HL-60/S4 (cell line): ENCODE data around the gene USF3.
"Not testable (repeated sequence)": the region's sequence is repeated elsewhere in the genome, so short reads cannot be mapped to it uniquely, and the experiment has no call there.

Experiments used
- in situ Hi-C: fragments of 300-500 bp; cut with MboI; formaldehyde crosslinking; loops from 2 replicates; pipeline ENCODE4 v1.14.3; 2022; ENCODE audit warnings: low sequenced_read_pairs

The USF3 gene

GRCh38 chr3:113659101-113659541, 37.3 kb downstream of the USF3 start:
- in situ Hi-C loops = no loop called here

GRCh38 chr3:113658107-113658506, 38.3 kb downstream of the USF3 start:
- in situ Hi-C loops = no loop called here

- in situ Hi-C loops = no loop called here
Observed at GRCh38 chr3:113654851-113655250, 41.6 kb downstream of the USF3 start.

- in situ Hi-C loops = no loop called here
Observed at GRCh38 chr3:113654310-113654709, 42.1 kb downstream of the USF3 start.

GRCh38 chr3:113649174-113649845, 47.1 kb downstream of the USF3 start:
- in situ Hi-C loops = no loop called here

GRCh38 chr3:113648524-113648923, 47.9 kb downstream of the USF3 start:
- in situ Hi-C loops = no loop called here

- in situ Hi-C loops = no loop called here
Observed at GRCh38 chr3:113643583-113643982, 52.9 kb downstream of the USF3 start.

- in situ Hi-C loops = no loop called here
Observed at GRCh38 chr3:113638910-113639309, 57.5 kb downstream of the USF3 start.

- in situ Hi-C loops = no loop called here
Observed at GRCh38 chr3:113637756-113638155, 58.7 kb downstream of the USF3 start.

- in situ Hi-C loops = not testable (repeated sequence)
Observed at GRCh38 chr3:113636034-113636433, 60.4 kb downstream of the USF3 start.

- in situ Hi-C loops = no loop called here
Observed at GRCh38 chr3:113634782-113635474, 61.5 kb downstream of the USF3 start.

GRCh38 chr3:113631573-113631972, 64.9 kb downstream of the USF3 start:
- in situ Hi-C loops = no loop called here

- in situ Hi-C loops = no loop called here
Observed at GRCh38 chr3:113630956-113631542, 65.4 kb downstream of the USF3 start.

GRCh38 chr3:113629584-113630421, 66.6 kb downstream of the USF3 start:
- in situ Hi-C loops = loop anchor here (10.0 kb wide), 1 partner anchor 335 kb away; no protein-coding TSS in a partner anchor

- in situ Hi-C loops = loop anchor here (10.0 kb wide), 1 partner anchor 334 kb away; no protein-coding TSS in a partner anchor
Observed at GRCh38 chr3:113628788-113629187, 67.7 kb downstream of the USF3 start.

- in situ Hi-C loops = loop anchor here (10.0 kb wide), 1 partner anchor 334 kb away; no protein-coding TSS in a partner anchor
Observed at GRCh38 chr3:113628316-113628715, 68.1 kb downstream of the USF3 start.

GRCh38 chr3:113626503-113627371, 69.7 kb downstream of the USF3 start:
- in situ Hi-C loops = loop anchor here (10.0 kb wide), 1 partner anchor 332 kb away; no protein-coding TSS in a partner anchor

GRCh38 chr3:113625834-113626233, 70.6 kb downstream of the USF3 start:
- in situ Hi-C loops = loop anchor here (10.0 kb wide), 1 partner anchor 331 kb away; no protein-coding TSS in a partner anchor

GRCh38 chr3:113623811-113624210, 72.6 kb downstream of the USF3 start:
- in situ Hi-C loops = loop anchor here (10.0 kb wide), 1 partner anchor 329 kb away; no protein-coding TSS in a partner anchor

- in situ Hi-C loops = loop anchor here (10.0 kb wide), 1 partner anchor 329 kb away; no protein-coding TSS in a partner anchor
Observed at GRCh38 chr3:113623324-113623723, 73.1 kb downstream of the USF3 start.
